A673 (cell line): ENCODE results near the gene SUSD6.

ENCODE experiments used
- CTCF ChIP-seq: fragments of 300-800, 200-600 bp; sonication (generic); conservative IDR thresholded peaks from 2 replicates; pipeline ENCODE4 v1.5.1; 2017; ENCODE audit warnings: low read depth, mild to moderate bottlenecking, antibody characterized with exemption, low read length, moderate library complexity, mixed read lengths
- EZH2 ChIP-seq: fragments of 200-600 bp; sonication (generic); IDR thresholded peaks from 2 replicates; pipeline ENCODE4 v1.6.1; 2017; ENCODE audit warnings: borderline replicate concordance, low read depth, mild to moderate bottlenecking, mixed read lengths, antibody characterized with exemption, low read length; ENCODE audit not compliant: poor library complexity, severe bottlenecking

- no peak for TF ChIP-seq CTCF
- no peak for TF ChIP-seq EZH2
Observed at GRCh38 chr14:69612014-69612782, 802 bp downstream of the SUSD6 start.
